ENCODE results near the gene AZI2. TPM values are rescaled to one million over a fixed set of nuclear protein-coding genes. Genes with fewer than 3 reads are reported as not detected.

AZI2 gene, protein sequence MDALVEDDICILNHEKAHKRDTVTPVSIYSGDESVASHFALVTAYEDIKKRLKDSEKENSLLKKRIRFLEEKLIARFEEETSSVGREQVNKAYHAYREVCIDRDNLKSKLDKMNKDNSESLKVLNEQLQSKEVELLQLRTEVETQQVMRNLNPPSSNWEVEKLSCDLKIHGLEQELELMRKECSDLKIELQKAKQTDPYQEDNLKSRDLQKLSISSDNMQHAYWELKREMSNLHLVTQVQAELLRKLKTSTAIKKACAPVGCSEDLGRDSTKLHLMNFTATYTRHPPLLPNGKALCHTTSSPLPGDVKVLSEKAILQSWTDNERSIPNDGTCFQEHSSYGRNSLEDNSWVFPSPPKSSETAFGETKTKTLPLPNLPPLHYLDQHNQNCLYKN
- total RNA-seq (55.3 and 59.5 TPM in 2 replicates), polyA plus RNA-seq (45.4 and 55.3 TPM in 2 replicates)

DNA sequence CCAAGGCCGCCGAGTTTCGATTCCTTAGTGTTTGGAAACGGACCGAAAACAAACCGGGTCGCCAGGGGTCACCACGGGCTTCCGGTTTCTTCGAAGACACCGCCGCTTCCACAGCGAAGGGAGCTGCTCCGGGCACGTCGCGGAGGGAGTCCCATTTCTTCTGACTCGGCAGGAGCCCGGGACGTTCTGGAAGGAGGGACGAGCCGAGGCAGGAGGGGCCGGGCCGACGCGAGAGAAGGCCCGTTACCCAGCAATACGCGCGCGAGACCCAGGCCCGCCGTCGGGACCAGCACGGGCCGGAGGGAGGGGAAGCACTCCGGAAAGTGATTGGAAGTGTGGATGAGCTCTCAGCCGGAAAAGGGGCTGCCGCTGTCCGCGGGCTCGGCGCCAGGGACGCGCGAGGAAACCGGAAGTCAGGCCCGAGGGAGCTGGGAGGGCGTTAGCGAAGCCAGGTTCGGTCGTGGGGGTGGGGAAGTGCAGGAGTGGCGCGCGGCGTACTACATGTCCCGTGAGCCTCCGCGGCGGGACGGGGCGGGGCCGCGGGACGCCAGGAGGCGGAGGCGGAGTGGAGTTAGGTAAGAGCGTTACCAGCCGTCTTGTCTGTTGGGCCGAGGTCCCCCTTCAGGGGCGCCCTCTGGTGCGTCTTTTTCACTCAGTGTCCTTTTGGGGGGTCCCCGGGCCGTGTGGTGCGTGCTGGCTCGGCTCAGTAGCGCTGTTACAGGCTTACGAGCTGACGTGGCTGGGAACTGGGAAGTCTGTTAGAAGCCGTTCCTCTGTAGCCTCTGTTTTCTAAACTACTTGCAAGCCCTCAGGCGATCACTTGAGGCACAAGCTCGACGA is at the start of gene AZI2, which contains the start of gene ZCWPW2:
Gene AZI2 (minus strand): TSS at position 196 of the 840 bp plus-strand sequence. CDS start 8,207 bp downstream, outside the sequence.
Gene ZCWPW2 (plus strand): TSS at position 93 of the 840 bp plus-strand sequence. CDS start 64,348 bp downstream, outside the sequence.
- DNase-seq (ENCODE audit: low spot score): peak; percentile 99
- Histone ChIP-seq H3K27ac (peak within 1 kb of the TSS; percentile 99), H4K20me1 (ENCODE audit: insufficient read depth, poor library complexity, severe bottlenecking) (peaks cover 8% of the 10 kb centered on the region), H3K36me3 (replicated peaks; ENCODE audit: insufficient read depth, low read depth) (no peaks in the 10 kb centered on the region), H3K4me2 (peak within 1 kb of the TSS; percentile 79), H3K4me3 (peak within 1 kb of the TSS; percentile 53), H3K79me2 (peaks cover 59% of the 10 kb centered on the region), H2AFZ (peak within 1 kb of the TSS; percentile 80), H3K9me2 (replicated peaks; ENCODE audit: insufficient read depth) (no peaks in the 10 kb centered on the region), H3K4me1 (ENCODE audit: insufficient read depth) (peaks cover 7% of the 10 kb centered on the region), H3K9me3 (ENCODE audit: low read depth) (peaks cover 6% of the 10 kb centered on the region), H3K27me3 (no peaks in the 10 kb centered on the region)
- TF ChIP-seq EZH2 (IDR thresholded peaks at IDR 0.05; ENCODE audit: borderline replicate concordance): no peak
- no peak for TF ChIP-seq EZH2phosphoT487 (IDR thresholded peaks at IDR 0.05; ENCODE audit: low read depth, severe bottlenecking, unreplicated experiment)
- TF ChIP-seq, protein P1, sequence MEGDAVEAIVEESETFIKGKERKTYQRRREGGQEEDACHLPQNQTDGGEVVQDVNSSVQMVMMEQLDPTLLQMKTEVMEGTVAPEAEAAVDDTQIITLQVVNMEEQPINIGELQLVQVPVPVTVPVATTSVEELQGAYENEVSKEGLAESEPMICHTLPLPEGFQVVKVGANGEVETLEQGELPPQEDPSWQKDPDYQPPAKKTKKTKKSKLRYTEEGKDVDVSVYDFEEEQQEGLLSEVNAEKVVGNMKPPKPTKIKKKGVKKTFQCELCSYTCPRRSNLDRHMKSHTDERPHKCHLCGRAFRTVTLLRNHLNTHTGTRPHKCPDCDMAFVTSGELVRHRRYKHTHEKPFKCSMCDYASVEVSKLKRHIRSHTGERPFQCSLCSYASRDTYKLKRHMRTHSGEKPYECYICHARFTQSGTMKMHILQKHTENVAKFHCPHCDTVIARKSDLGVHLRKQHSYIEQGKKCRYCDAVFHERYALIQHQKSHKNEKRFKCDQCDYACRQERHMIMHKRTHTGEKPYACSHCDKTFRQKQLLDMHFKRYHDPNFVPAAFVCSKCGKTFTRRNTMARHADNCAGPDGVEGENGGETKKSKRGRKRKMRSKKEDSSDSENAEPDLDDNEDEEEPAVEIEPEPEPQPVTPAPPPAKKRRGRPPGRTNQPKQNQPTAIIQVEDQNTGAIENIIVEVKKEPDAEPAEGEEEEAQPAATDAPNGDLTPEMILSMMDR (IDR thresholded peaks at IDR 0.05; ENCODE audit: poor library complexity): peak; percentile 39
- WGBS (ENCODE audit: low lambda C conversion rate, missing lambda C conversion rate): under 1% methylated on average over 56 of the region's 83 CpGs

DNA sequence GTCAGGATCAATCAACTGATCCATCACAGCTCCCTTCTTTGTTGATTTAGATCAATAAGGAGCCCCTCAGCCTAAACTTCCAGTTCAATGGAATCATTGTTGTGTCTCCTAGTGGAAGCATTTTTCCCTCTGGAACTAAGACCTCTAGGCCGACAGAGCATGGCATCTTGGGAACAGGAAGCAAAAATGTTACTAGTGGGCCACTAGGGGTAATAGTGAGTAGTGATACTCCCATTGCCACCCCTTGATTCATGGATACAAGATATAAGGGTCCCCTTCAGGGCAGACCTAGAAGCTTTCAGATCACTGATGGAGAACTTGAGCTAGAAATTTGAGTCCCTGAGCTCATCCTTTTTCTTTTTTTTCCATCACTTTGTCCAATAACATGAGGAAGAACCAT is 40.4 kb upstream of the AZI2 start:
- no peak overlapping the region for H3K4me2 ChIP-seq
- H3K27me3 ChIP-seq: no peaks in the 10 kb centered on the region
- TF ChIP-seq EZH2 (IDR thresholded peaks at IDR 0.05; ENCODE audit: borderline replicate concordance) (no peak), EZH2phosphoT487 (IDR thresholded peaks at IDR 0.05; ENCODE audit: low read depth, severe bottlenecking, unreplicated experiment) (no peak)
- TF ChIP-seq, protein P1 (IDR thresholded peaks at IDR 0.05; ENCODE audit: poor library complexity): no peak
- no peaks in the 10 kb centered on the region for H3K36me3 ChIP-seq (replicated peaks; ENCODE audit: insufficient read depth, low read depth)
- no peak for DNase-seq (ENCODE audit: low spot score)
- H2AFZ ChIP-seq: no peak overlapping the region
- H3K4me1 ChIP-seq (ENCODE audit: insufficient read depth): no peaks in the 10 kb centered on the region
- 96% methylated on average over 1 of the region's 1 CpG for WGBS (ENCODE audit: low lambda C conversion rate, missing lambda C conversion rate)
- no peaks in the 10 kb centered on the region for H3K9me2 ChIP-seq (replicated peaks; ENCODE audit: insufficient read depth)
- H3K79me2 ChIP-seq: no peaks in the 10 kb centered on the region
- no peak overlapping the region for H3K4me3 ChIP-seq
- no peaks in the 10 kb centered on the region for H4K20me1 ChIP-seq (ENCODE audit: insufficient read depth, poor library complexity, severe bottlenecking)
- H3K9me3 ChIP-seq (ENCODE audit: low read depth): peaks cover 3% of the 10 kb centered on the region
- H3K27ac ChIP-seq: no peak overlapping the region

DNA sequence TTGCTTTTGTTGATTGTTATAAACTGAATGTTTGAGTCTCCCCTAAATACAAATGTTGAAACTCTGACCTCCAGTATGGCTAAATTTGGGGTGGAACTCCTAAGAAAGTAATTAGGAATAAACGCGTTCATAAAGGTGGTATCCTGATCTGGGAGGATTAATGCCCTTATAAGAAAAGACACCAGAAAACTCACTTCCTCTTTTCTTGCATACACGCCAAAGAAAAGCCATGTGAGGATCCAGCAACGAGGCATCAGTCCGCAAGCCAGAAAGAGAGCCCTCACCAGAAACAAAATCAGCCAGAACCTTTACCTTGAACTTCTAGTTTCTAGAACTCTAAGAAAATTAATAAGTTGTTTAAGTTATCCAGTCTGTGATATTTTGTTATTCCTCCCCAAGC is 37.4 kb upstream of the AZI2 start:
- no peaks in the 10 kb centered on the region for H3K27me3 ChIP-seq
- no peak overlapping the region for H3K27ac ChIP-seq
- H3K79me2 ChIP-seq: no peaks in the 10 kb centered on the region
- H2AFZ ChIP-seq: no peak overlapping the region
- H3K9me3 ChIP-seq (ENCODE audit: low read depth): no peaks in the 10 kb centered on the region
- H3K4me1 ChIP-seq (ENCODE audit: insufficient read depth): no peaks in the 10 kb centered on the region
- H3K36me3 ChIP-seq (replicated peaks; ENCODE audit: insufficient read depth, low read depth): no peaks in the 10 kb centered on the region
- H4K20me1 ChIP-seq (ENCODE audit: insufficient read depth, poor library complexity, severe bottlenecking): no peaks in the 10 kb centered on the region
- no peak for TF ChIP-seq EZH2phosphoT487 (IDR thresholded peaks at IDR 0.05; ENCODE audit: low read depth, severe bottlenecking, unreplicated experiment)
- TF ChIP-seq EZH2 (IDR thresholded peaks at IDR 0.05; ENCODE audit: borderline replicate concordance): no peak
- TF ChIP-seq, protein P1 (IDR thresholded peaks at IDR 0.05; ENCODE audit: poor library complexity): no peak
- DNase-seq (ENCODE audit: low spot score): no peak
- WGBS (ENCODE audit: low lambda C conversion rate, missing lambda C conversion rate): 95% methylated on average over 5 of the region's 5 CpGs
- no peak overlapping the region for H3K4me3 ChIP-seq
- no peak overlapping the region for H3K4me2 ChIP-seq
- H3K9me2 ChIP-seq (replicated peaks; ENCODE audit: insufficient read depth): no peaks in the 10 kb centered on the region
